Stimulated activated CD8-positive, alpha-beta memory T cell treated with anti-CD3 and anti-CD28 coated beads, Interleukin-12 subunit alpha, Interleukin-12 subunit beta, amount 100 ng/mL, for 24 hours (primary cell): ENCODE results near the gene PUS10.
A peak's percentile ranks its signal among the peaks of the same experiment; 100 is the strongest.
"Not testable (repeated sequence)": the region's sequence is repeated elsewhere in the genome, so short reads cannot be mapped to it uniquely, and the experiment has no call there.

Experiments
- DNase-seq: peaks from one replicate; pipeline ENCODE4 v3.0.0-alpha.2; 2020; ENCODE audit errors: extremely low read depth

The PUS10 gene

GRCh38 chr2:61017556-61018317 lies at the start of gene PUS10, which contains the start of gene PEX13:
TSS of gene PUS10 (minus strand) at chr2:61018255. CDS start at chr2:61011890, 6,365 bp downstream.
TSS of gene PEX13 (plus strand) at chr2:61017720. CDS start at chr2:61017760, 40 bp downstream.
- DNase-seq, result peak; percentile 30

GRCh38 chr2:61065714-61066709 lies 48.0 kb upstream of the PUS10 start, which contains the start of gene SANBR:
TSS of gene SANBR (plus strand) at chr2:61065871. CDS start at chr2:61070351, 4,480 bp downstream.
- peak; percentile 57 for DNase-seq

- DNase-seq, result no peak
Measured at GRCh38 chr2:61059382-61059781, 41.3 kb upstream of the PUS10 start.

GRCh38 chr2:61057562-61057961 lies 39.5 kb upstream of the PUS10 start:
- no peak for DNase-seq

GRCh38 chr2:61055557-61055956 lies 37.5 kb upstream of the PUS10 start:
- no peak for DNase-seq

GRCh38 chr2:61045999-61046398 lies 27.9 kb upstream of the PUS10 start:
- no peak for DNase-seq

- no peak for DNase-seq
Measured at GRCh38 chr2:61045226-61045625, 27.2 kb upstream of the PUS10 start.

GRCh38 chr2:61044636-61045035 lies 26.6 kb upstream of the PUS10 start:
- no peak for DNase-seq

- no peak for DNase-seq
Measured at GRCh38 chr2:61042807-61043206, 24.8 kb upstream of the PUS10 start.

- DNase-seq, result not testable (repeated sequence)
Measured at GRCh38 chr2:61036643-61037042, 18.6 kb upstream of the PUS10 start.

- DNase-seq, result not testable (repeated sequence)
Measured at GRCh38 chr2:61034592-61034991, 16.5 kb upstream of the PUS10 start.

- no peak for DNase-seq
Measured at GRCh38 chr2:61029533-61029932, 11.5 kb upstream of the PUS10 start.

GRCh38 chr2:61023670-61024069 lies 5.6 kb upstream of the PUS10 start:
- DNase-seq, result no peak

GRCh38 chr2:61021228-61021660 lies 3.2 kb upstream of the PUS10 start:
- no peak for DNase-seq

GRCh38 chr2:61018798-61019197 lies 743 bp upstream of the PUS10 start:
- no peak for DNase-seq

- no peak for DNase-seq
Measured at GRCh38 chr2:61018318-61018755, 282 bp upstream of the PUS10 start.

GRCh38 chr2:61017003-61017555 lies 976 bp downstream of the PUS10 start:
- peak; percentile 36 for DNase-seq

GRCh38 chr2:61016392-61017002 lies 1.6 kb downstream of the PUS10 start:
- DNase-seq, result no peak

- DNase-seq, result no peak
Measured at GRCh38 chr2:61015976-61016375, 2.1 kb downstream of the PUS10 start.

- no peak for DNase-seq
Measured at GRCh38 chr2:61014763-61015162, 3.3 kb downstream of the PUS10 start.

- no peak for DNase-seq
Measured at GRCh38 chr2:61013382-61013781, 4.7 kb downstream of the PUS10 start.
